OCI-LY3 (cell line): ENCODE results near the gene IL11.

Experiments used
- H2AFZ ChIP-seq: fragments of 200-600, 300-600 bp; shearing (Covaris generic); 2 replicates; pipeline ENCODE4 v1.6.0; 2014; ENCODE audit warnings: antibody characterized with exemption, low read depth, low read length
- H3K27ac ChIP-seq: fragments of 200-600, 300-600 bp; sonication (generic); 2 replicates; pipeline ENCODE4 v1.5.1; 2014; ENCODE audit warnings: mild to moderate bottlenecking, low read length, moderate library complexity, mixed read lengths
- H3K27me3 ChIP-seq: fragments of 200-600, 300-600 bp; sonication (generic); 2 replicates; pipeline ENCODE4 v1.6.1; 2014; ENCODE audit warnings: low read depth, low read length, mixed read lengths
- H3K36me3 ChIP-seq: fragments of 200-600, 300-600 bp; sonication (generic); replicated peaks from 2 replicates; pipeline ENCODE3; 2014; ENCODE audit warnings: low read depth, low read length, mixed read lengths
- H3K4me1 ChIP-seq: fragments of 300-600, 200-600 bp; sonication (generic); 2 replicates; pipeline ENCODE4 v1.6.1; 2014; ENCODE audit warnings: low read length, mixed read lengths
- H3K4me2 ChIP-seq: fragments of 200-600, 300-600 bp; sonication (generic); 2 replicates; pipeline ENCODE4 v1.6.1; 2014; ENCODE audit warnings: low read length, mixed read lengths
- H3K4me3 ChIP-seq: fragments of 300-600, 200-600 bp; sonication (generic); 2 replicates; pipeline ENCODE4 v1.5.1; 2014; ENCODE audit warnings: antibody characterized with exemption, mild to moderate bottlenecking, low read length, moderate library complexity
- H3K79me2 ChIP-seq: fragments of 300-600, 200-600 bp; shearing (Covaris generic); 2 replicates; pipeline ENCODE4 v1.6.1; 2014; ENCODE audit warnings: mild to moderate bottlenecking, low read length, mixed read lengths
- H3K9ac ChIP-seq: fragments of 300-600, 200-600 bp; shearing (Covaris generic); 2 replicates; pipeline ENCODE4 v1.6.0; 2014; ENCODE audit warnings: mild to moderate bottlenecking, low read length, moderate library complexity
- H3K9me3 ChIP-seq: fragments of 200-600, 300-600 bp; shearing (Covaris generic); 2 replicates; pipeline ENCODE4 v1.6.1; 2014; ENCODE audit warnings: low read length, mixed read lengths; ENCODE audit not compliant: insufficient read depth
- H4K20me1 ChIP-seq: fragments of 200-600, 300-600 bp; sonication (generic); 2 replicates; pipeline ENCODE4 v1.6.1; 2016; ENCODE audit warnings: low read length, mixed read lengths; ENCODE audit not compliant: insufficient read depth
- EZH2phosphoT487 ChIP-seq: fragments of 200-600 bp; shearing (Covaris generic); IDR thresholded peaks from 2 replicates; pipeline ENCODE4 v1.6.1; 2018; ENCODE audit warnings: antibody characterized with exemption, mixed run types, low read depth
- TF ChIP-seq, protein P1 (sequence below): fragments of 200-600, 300-600 bp; sonication (generic); IDR thresholded peaks from 2 replicates; pipeline ENCODE4 v1.5.1; 2014; ENCODE audit warnings: antibody characterized with exemption, low read length, low read depth

Gene IL11

GRCh38 chr19:55314396-55314795 lies 55.9 kb downstream of the IL11 start:
- H3K4me1 ChIP-seq: no peaks in the 10 kb centered on the region
- no peaks in the 10 kb centered on the region for H4K20me1 ChIP-seq
- TF ChIP-seq, protein P1, sequence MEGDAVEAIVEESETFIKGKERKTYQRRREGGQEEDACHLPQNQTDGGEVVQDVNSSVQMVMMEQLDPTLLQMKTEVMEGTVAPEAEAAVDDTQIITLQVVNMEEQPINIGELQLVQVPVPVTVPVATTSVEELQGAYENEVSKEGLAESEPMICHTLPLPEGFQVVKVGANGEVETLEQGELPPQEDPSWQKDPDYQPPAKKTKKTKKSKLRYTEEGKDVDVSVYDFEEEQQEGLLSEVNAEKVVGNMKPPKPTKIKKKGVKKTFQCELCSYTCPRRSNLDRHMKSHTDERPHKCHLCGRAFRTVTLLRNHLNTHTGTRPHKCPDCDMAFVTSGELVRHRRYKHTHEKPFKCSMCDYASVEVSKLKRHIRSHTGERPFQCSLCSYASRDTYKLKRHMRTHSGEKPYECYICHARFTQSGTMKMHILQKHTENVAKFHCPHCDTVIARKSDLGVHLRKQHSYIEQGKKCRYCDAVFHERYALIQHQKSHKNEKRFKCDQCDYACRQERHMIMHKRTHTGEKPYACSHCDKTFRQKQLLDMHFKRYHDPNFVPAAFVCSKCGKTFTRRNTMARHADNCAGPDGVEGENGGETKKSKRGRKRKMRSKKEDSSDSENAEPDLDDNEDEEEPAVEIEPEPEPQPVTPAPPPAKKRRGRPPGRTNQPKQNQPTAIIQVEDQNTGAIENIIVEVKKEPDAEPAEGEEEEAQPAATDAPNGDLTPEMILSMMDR: no peak
- no peak for TF ChIP-seq EZH2phosphoT487
- no peaks in the 10 kb centered on the region for H3K9me3 ChIP-seq
- no peak overlapping the region for H2AFZ ChIP-seq
- H3K27me3 ChIP-seq: no peaks in the 10 kb centered on the region
- no peaks in the 10 kb centered on the region for H3K79me2 ChIP-seq
- no peak overlapping the region for H3K9ac ChIP-seq
- H3K36me3 ChIP-seq: no peaks in the 10 kb centered on the region
- no peak overlapping the region for H3K4me2 ChIP-seq
- H3K27ac ChIP-seq: no peak overlapping the region
- no peak overlapping the region for H3K4me3 ChIP-seq
